IMR-90 (cell line): ENCODE data around the gene TNRC6B.

Source experiments
- BHLHE40 ChIP-seq: fragments of 150-350 bp; IDR thresholded peaks from 2 replicates; pipeline ENCODE4 v1.6.1; 2016; ENCODE audit warnings: mild to moderate bottlenecking, low read depth, low read length
- CEBPB ChIP-seq: IDR thresholded peaks from 2 replicates; pipeline ENCODE4 v1.6.1; 2012; ENCODE audit warnings: low read depth, low read length, improper control_type of control experiment
- CHD1 ChIP-seq: IDR thresholded peaks from 2 replicates; pipeline ENCODE4 v1.6.1; 2012; ENCODE audit warnings: low read depth, low read length, improper control_type of control experiment
- FOS ChIP-seq: fragments of 150-350 bp; IDR thresholded peaks from 2 replicates; pipeline ENCODE4 v1.6.1; 2016; ENCODE audit warnings: low read depth, low read length
- MAFK ChIP-seq: IDR thresholded peaks from 2 replicates; pipeline ENCODE4 v1.6.1; 2012; ENCODE audit warnings: low read depth, low read length, improper control_type of control experiment
- MAZ ChIP-seq: IDR thresholded peaks from 2 replicates; pipeline ENCODE4 v1.6.1; 2012; ENCODE audit warnings: low read depth, mild to moderate bottlenecking, low read length, improper control_type of control experiment, moderate library complexity, borderline replicate concordance
- POLR2A ChIP-seq: IDR thresholded peaks from 2 replicates; pipeline ENCODE4 v1.6.1; 2012; ENCODE audit warnings: mild to moderate bottlenecking, low read depth, low read length
- RAD21 ChIP-seq: IDR thresholded peaks from 2 replicates; pipeline ENCODE4 v1.6.1; 2012; ENCODE audit warnings: low read length, improper control_type of control experiment
- RCOR1 ChIP-seq: IDR thresholded peaks from 2 replicates; pipeline ENCODE4 v1.6.1; 2012; ENCODE audit warnings: mild to moderate bottlenecking, low read length, improper control_type of control experiment; ENCODE audit not compliant: insufficient replicate concordance
- RFX5 ChIP-seq: IDR thresholded peaks from 2 replicates; pipeline ENCODE4 v1.8.0; 2012; ENCODE audit warnings: low read depth, mild to moderate bottlenecking, low read length, moderate library complexity
- SMC3 ChIP-seq: fragments of 150-350 bp; IDR thresholded peaks from 2 replicates; pipeline ENCODE4 v1.6.1; 2016; ENCODE audit warnings: low read depth, mild to moderate bottlenecking, antibody characterized with exemption, low read length, moderate library complexity
- TF ChIP-seq, protein P1 (sequence below): conservative IDR thresholded peaks from 2 replicates; pipeline ENCODE4 v1.5.1; 2012; ENCODE audit warnings: mild to moderate bottlenecking, low read depth, low read length, improper control_type of control experiment
- TF ChIP-seq, protein P2 (sequence below): fragments of 150-350 bp; IDR thresholded peaks from 2 replicates; pipeline ENCODE4 v1.6.1; 2017; ENCODE audit warnings: mild to moderate bottlenecking, antibody characterized with exemption, low read length, low read depth
- TF ChIP-seq, protein P3 (sequence below): fragments of 150-350 bp; IDR thresholded peaks from 2 replicates; pipeline ENCODE4 v1.6.1; 2016; ENCODE audit warnings: low read depth, mild to moderate bottlenecking, low read length, moderate library complexity, borderline replicate concordance

DNA sequence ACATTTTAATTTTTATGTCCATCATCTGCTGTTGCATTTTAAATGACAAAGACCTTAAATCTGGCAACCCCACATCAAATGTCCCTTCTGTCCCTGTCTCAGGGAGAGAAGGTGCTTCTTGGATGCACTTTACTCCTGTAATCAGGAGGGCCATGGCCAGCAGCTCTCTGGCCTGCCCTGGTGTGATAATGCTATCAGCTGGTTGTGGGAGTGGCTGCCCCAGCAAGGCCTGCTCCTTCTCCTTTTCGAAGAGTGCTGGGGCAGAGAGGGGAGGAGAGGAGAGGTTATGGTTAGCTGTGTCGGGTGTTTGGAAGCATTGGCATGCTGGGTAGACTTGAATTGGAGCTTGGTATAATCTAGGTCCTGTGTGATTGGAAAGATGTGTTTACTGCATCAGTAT is 12.8 kb downstream of the TNRC6B start:
- TF ChIP-seq, protein P1, sequence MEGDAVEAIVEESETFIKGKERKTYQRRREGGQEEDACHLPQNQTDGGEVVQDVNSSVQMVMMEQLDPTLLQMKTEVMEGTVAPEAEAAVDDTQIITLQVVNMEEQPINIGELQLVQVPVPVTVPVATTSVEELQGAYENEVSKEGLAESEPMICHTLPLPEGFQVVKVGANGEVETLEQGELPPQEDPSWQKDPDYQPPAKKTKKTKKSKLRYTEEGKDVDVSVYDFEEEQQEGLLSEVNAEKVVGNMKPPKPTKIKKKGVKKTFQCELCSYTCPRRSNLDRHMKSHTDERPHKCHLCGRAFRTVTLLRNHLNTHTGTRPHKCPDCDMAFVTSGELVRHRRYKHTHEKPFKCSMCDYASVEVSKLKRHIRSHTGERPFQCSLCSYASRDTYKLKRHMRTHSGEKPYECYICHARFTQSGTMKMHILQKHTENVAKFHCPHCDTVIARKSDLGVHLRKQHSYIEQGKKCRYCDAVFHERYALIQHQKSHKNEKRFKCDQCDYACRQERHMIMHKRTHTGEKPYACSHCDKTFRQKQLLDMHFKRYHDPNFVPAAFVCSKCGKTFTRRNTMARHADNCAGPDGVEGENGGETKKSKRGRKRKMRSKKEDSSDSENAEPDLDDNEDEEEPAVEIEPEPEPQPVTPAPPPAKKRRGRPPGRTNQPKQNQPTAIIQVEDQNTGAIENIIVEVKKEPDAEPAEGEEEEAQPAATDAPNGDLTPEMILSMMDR: no peak
- TF ChIP-seq POLR2A: no peak
- TF ChIP-seq MAFK: no peak
- no peak for TF ChIP-seq CEBPB
- TF ChIP-seq BHLHE40: no peak
- no peak for TF ChIP-seq RCOR1
- TF ChIP-seq SMC3: no peak
- TF ChIP-seq CHD1: no peak
- no peak for TF ChIP-seq FOS
- TF ChIP-seq, protein P2, sequence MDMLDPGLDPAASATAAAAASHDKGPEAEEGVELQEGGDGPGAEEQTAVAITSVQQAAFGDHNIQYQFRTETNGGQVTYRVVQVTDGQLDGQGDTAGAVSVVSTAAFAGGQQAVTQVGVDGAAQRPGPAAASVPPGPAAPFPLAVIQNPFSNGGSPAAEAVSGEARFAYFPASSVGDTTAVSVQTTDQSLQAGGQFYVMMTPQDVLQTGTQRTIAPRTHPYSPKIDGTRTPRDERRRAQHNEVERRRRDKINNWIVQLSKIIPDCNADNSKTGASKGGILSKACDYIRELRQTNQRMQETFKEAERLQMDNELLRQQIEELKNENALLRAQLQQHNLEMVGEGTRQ: no peak
- TF ChIP-seq RFX5: no peak
- TF ChIP-seq, protein P3, sequence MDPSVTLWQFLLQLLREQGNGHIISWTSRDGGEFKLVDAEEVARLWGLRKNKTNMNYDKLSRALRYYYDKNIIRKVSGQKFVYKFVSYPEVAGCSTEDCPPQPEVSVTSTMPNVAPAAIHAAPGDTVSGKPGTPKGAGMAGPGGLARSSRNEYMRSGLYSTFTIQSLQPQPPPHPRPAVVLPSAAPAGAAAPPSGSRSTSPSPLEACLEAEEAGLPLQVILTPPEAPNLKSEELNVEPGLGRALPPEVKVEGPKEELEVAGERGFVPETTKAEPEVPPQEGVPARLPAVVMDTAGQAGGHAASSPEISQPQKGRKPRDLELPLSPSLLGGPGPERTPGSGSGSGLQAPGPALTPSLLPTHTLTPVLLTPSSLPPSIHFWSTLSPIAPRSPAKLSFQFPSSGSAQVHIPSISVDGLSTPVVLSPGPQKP: no peak
- TF ChIP-seq RAD21: no peak
- no peak for TF ChIP-seq MAZ
